ENCODE results near the gene PAQR4. TPM values are rescaled to one million over a fixed set of nuclear protein-coding genes. Genes with fewer than 3 reads are reported as not detected.

Gene PAQR4
- total and polyA plus RNA-seq, 12 donors = 3.7 to 17.9 (median 7.1) TPM

- Histone ChIP-seq H3K4me1 (peaks cover 0 to 33% (median 9%) of the 10 kb centered on the region in 9 donors), H3K27ac (no peak overlapping the region), H3K36me3 (peaks cover 0 to 4% (median 0%) of the 10 kb centered on the region in 9 donors), H3K9me3 (no peaks in the 10 kb centered on the region), H3K27me3 (peaks cover 0 to 62% (median 44%) of the 10 kb centered on the region in 7 donors), H3K4me3 (peak overlapping the region in 6 of 10 donors; percentile 8 to 36 (median 24))
- TF ChIP-seq, protein P1, sequence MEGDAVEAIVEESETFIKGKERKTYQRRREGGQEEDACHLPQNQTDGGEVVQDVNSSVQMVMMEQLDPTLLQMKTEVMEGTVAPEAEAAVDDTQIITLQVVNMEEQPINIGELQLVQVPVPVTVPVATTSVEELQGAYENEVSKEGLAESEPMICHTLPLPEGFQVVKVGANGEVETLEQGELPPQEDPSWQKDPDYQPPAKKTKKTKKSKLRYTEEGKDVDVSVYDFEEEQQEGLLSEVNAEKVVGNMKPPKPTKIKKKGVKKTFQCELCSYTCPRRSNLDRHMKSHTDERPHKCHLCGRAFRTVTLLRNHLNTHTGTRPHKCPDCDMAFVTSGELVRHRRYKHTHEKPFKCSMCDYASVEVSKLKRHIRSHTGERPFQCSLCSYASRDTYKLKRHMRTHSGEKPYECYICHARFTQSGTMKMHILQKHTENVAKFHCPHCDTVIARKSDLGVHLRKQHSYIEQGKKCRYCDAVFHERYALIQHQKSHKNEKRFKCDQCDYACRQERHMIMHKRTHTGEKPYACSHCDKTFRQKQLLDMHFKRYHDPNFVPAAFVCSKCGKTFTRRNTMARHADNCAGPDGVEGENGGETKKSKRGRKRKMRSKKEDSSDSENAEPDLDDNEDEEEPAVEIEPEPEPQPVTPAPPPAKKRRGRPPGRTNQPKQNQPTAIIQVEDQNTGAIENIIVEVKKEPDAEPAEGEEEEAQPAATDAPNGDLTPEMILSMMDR (IDR thresholded peaks at IDR 0.05) = peak; percentile 9 to 75 (median 59)
- intact Hi-C loops (cut with DNase I) = no loop called here
- WGBS, 2 donors = 8% methylated on average over 50 to 58 of the region's 58 CpGs
- DNase-seq (peak; percentile 94 to 95), ATAC-seq (peak; percentile 97 to 100 (median 99))
These were observed 34.6 kb downstream of the PAQR4 start for GRCh38 chr16:3003582-3004270.

- Histone ChIP-seq H3K27me3 (peaks cover 0 to 65% (median 50%) of the 10 kb centered on the region in 7 donors), H3K36me3 (peaks cover 0 to 4% (median 0%) of the 10 kb centered on the region in 9 donors), H3K4me3 (peak overlapping the region in 3 of 10 donors; percentile 27 to 36 (median 28)), H3K4me1 (peaks cover 0 to 34% (median 9%) of the 10 kb centered on the region in 9 donors), H3K9me3 (no peaks in the 10 kb centered on the region), H3K27ac (no peak overlapping the region)
- intact Hi-C loops (cut with DNase I) = no loop called here
- TF ChIP-seq, protein P1 (IDR thresholded peaks at IDR 0.05) = no peak
- WGBS, 2 donors = 0 to 1% methylated on average over 40 to 53 of the region's 67 CpGs
- ATAC-seq (no peak), DNase-seq (no peak)
These were observed 35.2 kb downstream of the PAQR4 start for GRCh38 chr16:3004319-3004718.

DNA sequence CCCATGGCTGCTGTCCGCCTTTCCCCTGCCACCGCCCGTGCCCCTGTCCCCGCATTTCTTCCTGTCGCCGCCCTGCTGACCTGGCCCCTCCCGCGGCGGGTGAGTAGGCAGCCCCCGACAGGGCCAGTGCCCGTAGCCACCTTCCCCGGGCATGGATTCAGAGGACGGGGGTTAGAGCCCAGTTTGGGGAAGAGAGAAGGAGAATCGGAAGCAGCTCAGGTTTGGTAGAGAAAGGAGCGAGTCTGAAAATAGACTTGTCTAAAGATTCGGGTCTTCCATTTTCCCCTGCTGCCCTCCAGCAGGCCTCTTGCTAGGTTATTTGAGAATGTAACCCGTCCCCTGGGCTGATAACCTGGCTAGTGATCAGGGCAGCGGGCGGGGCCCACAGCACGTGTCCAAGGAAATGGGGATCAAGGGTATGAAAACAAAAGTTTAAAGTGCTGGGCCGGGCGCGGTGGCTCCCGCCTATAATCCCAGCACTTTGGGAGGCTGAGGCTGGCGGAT lies 35.7 kb downstream of the PAQR4 start:
- TF ChIP-seq, protein P1 (IDR thresholded peaks at IDR 0.05) = no peak
- Histone ChIP-seq H3K27ac (peak overlapping the region in 7 of 10 donors; percentile 20 to 83 (median 60)), H3K36me3 (peaks cover 0 to 4% (median 0%) of the 10 kb centered on the region in 9 donors), H3K9me3 (no peaks in the 10 kb centered on the region), H3K4me1 (peaks cover 0 to 34% (median 9%) of the 10 kb centered on the region in 9 donors), H3K27me3 (peaks cover 0 to 70% (median 55%) of the 10 kb centered on the region in 7 donors), H3K4me3 (peak overlapping the region in 9 of 10 donors; percentile 12 to 52 (median 42))
- DNase-seq = no peak
- 4 to 6% methylated on average over 25 of the region's 25 CpGs for WGBS, 2 donors
- intact Hi-C loops (cut with DNase I) = no loop called here
- no peak for ATAC-seq

GRCh38 chr16:3007059-3007956 lies 38.2 kb downstream of the PAQR4 start:
- Histone ChIP-seq H3K4me1 (peaks cover 0 to 34% (median 9%) of the 10 kb centered on the region in 9 donors), H3K27ac (peak overlapping the region in 2 of 10 donors; percentile 31 to 71), H3K27me3 (peaks cover 0 to 84% (median 70%) of the 10 kb centered on the region in 7 donors), H3K36me3 (peaks cover 0 to 4% (median 0%) of the 10 kb centered on the region in 9 donors), H3K4me3 (peak overlapping the region in 2 of 10 donors; percentile 14 to 34), H3K9me3 (no peaks in the 10 kb centered on the region)
- TF ChIP-seq, protein P1 (IDR thresholded peaks at IDR 0.05) = no peak
- no peak for DNase-seq
- 55 to 66% methylated on average over 13 of the region's 13 CpGs for WGBS, 2 donors
- ATAC-seq = no peak
- intact Hi-C loops (cut with DNase I) = no loop called here
